ENCODE results near the gene CCT7. TPM values are rescaled to one million over a fixed set of nuclear protein-coding genes. Genes with fewer than 3 reads are reported as not detected.

The CCT7 gene
- polyA plus RNA-seq, 3 donors from 2014 or later, result 240 to 379 (median 277) TPM

GRCh38 chr2:73235315-73236028, 1.4 kb downstream of the CCT7 start:
- Mint-ChIP-seq H3K4me1 (peaks cover 43 to 55% of the 10 kb centered on the region in 2 donors), H3K27ac (peak overlapping the region; percentile 85 to 97 (median 94)), H3K9me3 (no peaks in the 10 kb centered on the region), H3K27me3 (ENCODE audit: low read depth in 3 of 3) (peaks cover 8 to 10% (median 8%) of the 10 kb centered on the region in 3 donors), H3K4me3 (peak overlapping the region; percentile 94 to 99 (median 96)), H3K36me3 (no peaks in the 10 kb centered on the region)
- no peak for DNase-seq

- peaks cover 0 to 4% (median 0%) of the 10 kb centered on the region in 3 donors for H3K36me3 Mint-ChIP-seq
- H3K27me3 Mint-ChIP-seq (ENCODE audit: low read depth in 3 of 3), result peaks cover 8 to 10% (median 8%) of the 10 kb centered on the region in 3 donors
- H3K9me3 Mint-ChIP-seq, result no peaks in the 10 kb centered on the region
- peak overlapping the region; percentile 1 to 77 (median 34) for H3K27ac Mint-ChIP-seq
- no peak for DNase-seq
- H3K4me1 Mint-ChIP-seq, result peaks cover 43 to 63% of the 10 kb centered on the region in 2 donors
- H3K4me3 Mint-ChIP-seq, result no peak overlapping the region
Observed at GRCh38 chr2:73237168-73237567, 3.1 kb downstream of the CCT7 start.

DNA sequence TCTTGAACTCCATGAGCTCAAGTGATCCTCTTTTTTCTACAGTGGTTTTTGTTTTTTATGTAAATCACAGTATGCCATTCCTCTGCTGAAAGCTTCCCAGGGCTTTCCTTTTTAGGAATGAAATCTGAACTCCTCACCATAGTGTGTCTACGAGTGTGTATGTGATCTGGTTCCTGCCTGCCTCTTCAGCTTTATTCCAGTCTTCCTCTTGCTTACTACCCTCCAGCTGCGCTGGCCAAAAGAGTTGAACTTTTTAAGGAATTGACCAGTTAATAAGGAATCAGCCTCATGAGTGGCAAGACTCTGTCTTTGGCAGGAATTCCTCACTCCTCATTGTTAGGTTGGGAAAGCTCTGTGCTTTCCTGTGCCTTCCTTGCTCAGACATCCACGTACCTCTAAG, 4.0 kb downstream of the CCT7 start:
- Mint-ChIP-seq H3K27ac (peak overlapping the region in 2 of 6 donors; percentile 2 to 35), H3K4me1 (peaks cover 38 to 59% of the 10 kb centered on the region in 2 donors), H3K9me3 (no peaks in the 10 kb centered on the region), H3K4me3 (no peak overlapping the region), H3K36me3 (peaks cover 0 to 9% (median 2%) of the 10 kb centered on the region in 3 donors), H3K27me3 (ENCODE audit: low read depth in 3 of 3) (peaks cover 2 to 8% (median 6%) of the 10 kb centered on the region in 3 donors)
- no peak for DNase-seq

- peaks cover 0 to 10% (median 3%) of the 10 kb centered on the region in 3 donors for H3K36me3 Mint-ChIP-seq
- no peak overlapping the region for H3K4me3 Mint-ChIP-seq
- H3K27me3 Mint-ChIP-seq (ENCODE audit: low read depth in 3 of 3), result peaks cover 0 to 2% (median under 1%) of the 10 kb centered on the region in 3 donors
- no peaks in the 10 kb centered on the region for H3K9me3 Mint-ChIP-seq
- no peak for DNase-seq
- no peak overlapping the region for H3K27ac Mint-ChIP-seq
- peaks cover 35 to 61% of the 10 kb centered on the region in 2 donors for H3K4me1 Mint-ChIP-seq
Observed at GRCh38 chr2:73238976-73239375, 4.9 kb downstream of the CCT7 start.

GRCh38 chr2:73239776-73240175, 5.7 kb downstream of the CCT7 start:
- Mint-ChIP-seq H3K36me3 (peaks cover 4 to 15% (median 7%) of the 10 kb centered on the region in 3 donors), H3K27me3 (ENCODE audit: low read depth in 3 of 3) (no peaks in the 10 kb centered on the region), H3K4me1 (peaks cover 31 to 57% of the 10 kb centered on the region in 2 donors), H3K9me3 (no peaks in the 10 kb centered on the region), H3K27ac (no peak overlapping the region), H3K4me3 (no peak overlapping the region)
- no peak for DNase-seq

DNA sequence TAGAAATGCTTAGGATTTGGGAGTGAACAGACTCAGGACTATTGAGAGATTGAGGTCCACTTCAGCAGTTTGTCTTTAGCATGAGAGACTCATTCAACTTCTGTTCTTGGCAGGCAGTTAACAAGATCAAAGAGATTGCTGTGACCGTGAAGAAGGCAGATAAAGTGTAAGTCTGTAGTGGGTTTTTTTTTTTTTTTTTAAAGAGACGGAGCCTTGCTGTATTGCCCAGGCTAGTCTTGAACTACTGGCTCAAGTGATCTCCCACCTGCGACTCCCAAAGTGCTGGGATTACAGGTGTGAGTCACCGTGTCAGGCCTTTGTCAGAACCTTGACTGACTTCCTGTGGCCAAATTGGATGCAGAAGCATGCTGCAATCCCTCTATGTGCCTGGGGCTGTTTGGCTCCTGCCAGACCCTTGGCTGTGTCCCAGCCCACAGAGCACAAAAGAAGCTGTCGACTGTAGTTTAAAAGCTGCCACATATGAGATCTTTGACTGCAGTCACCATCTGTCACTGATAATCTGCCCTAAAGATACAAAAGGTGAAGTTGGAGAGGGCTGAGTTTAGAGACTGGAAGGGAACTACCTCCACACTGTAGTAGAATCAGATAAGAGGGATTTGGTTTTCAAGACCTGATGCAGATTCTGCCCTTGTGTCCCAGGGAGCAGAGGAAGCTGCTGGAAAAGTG, 9.9 kb downstream of the CCT7 start:
- H3K36me3 Mint-ChIP-seq, result peaks cover 25 to 44% (median 29%) of the 10 kb centered on the region in 3 donors
- no peaks in the 10 kb centered on the region for H3K9me3 Mint-ChIP-seq
- no peak overlapping the region for H3K4me3 Mint-ChIP-seq
- H3K4me1 Mint-ChIP-seq, result peaks cover 0 to 30% of the 10 kb centered on the region in 2 donors
- no peak overlapping the region for H3K27ac Mint-ChIP-seq
- no peak for DNase-seq
- no peaks in the 10 kb centered on the region for H3K27me3 Mint-ChIP-seq (ENCODE audit: low read depth in 3 of 3)

- H3K27me3 Mint-ChIP-seq (ENCODE audit: low read depth in 3 of 3), result no peaks in the 10 kb centered on the region
- H3K9me3 Mint-ChIP-seq, result no peaks in the 10 kb centered on the region
- no peak overlapping the region for H3K27ac Mint-ChIP-seq
- H3K36me3 Mint-ChIP-seq, result peaks cover 28 to 50% (median 31%) of the 10 kb centered on the region in 3 donors
- H3K4me3 Mint-ChIP-seq, result no peak overlapping the region
- DNase-seq, result no peak
- peaks cover 0 to 25% of the 10 kb centered on the region in 2 donors for H3K4me1 Mint-ChIP-seq
Observed at GRCh38 chr2:73244580-73244979, 10.5 kb downstream of the CCT7 start.

DNA sequence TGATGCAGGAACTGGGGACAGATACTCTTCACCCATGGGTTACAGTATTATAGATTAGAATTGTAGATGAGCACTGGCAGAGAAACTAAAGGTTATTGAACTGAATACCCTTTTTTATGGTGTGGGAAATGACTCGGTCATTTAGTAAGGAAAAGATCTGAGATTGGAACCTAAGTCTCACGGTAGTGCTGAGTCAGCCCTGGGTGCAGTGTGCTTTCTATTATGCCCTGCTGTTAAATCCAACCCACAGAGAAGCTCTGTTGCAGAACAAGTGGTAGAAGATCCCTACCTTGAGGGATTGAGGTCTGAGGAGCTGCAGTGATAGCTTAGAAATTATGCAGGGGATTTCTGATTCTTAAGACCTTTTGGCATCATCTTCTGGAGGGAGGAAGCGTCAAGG, 12.7 kb downstream of the CCT7 start:
- Mint-ChIP-seq H3K4me3 (no peak overlapping the region), H3K27me3 (ENCODE audit: low read depth in 3 of 3) (peaks cover 0 to 4% (median 0%) of the 10 kb centered on the region in 3 donors), H3K36me3 (peaks cover 35 to 59% (median 41%) of the 10 kb centered on the region in 3 donors)

GRCh38 chr2:73249636-73250035, 15.5 kb downstream of the CCT7 start:
- Mint-ChIP-seq H3K9me3 (no peaks in the 10 kb centered on the region), H3K27me3 (ENCODE audit: low read depth in 3 of 3) (peaks cover 0 to 4% (median 0%) of the 10 kb centered on the region in 3 donors), H3K4me1 (peaks cover 0 to 9% of the 10 kb centered on the region in 2 donors), H3K4me3 (no peak overlapping the region), H3K36me3 (peaks cover 44 to 66% (median 44%) of the 10 kb centered on the region in 3 donors), H3K27ac (peak overlapping the region in 1 of 6 donors; percentile 48)
- no peak for DNase-seq

More for the DNA sequence above, 12.7 kb downstream of the CCT7 start:
- peak overlapping the region in 2 of 6 donors; percentile 6 to 8 for H3K27ac Mint-ChIP-seq
- DNase-seq, result no peak
- no peaks in the 10 kb centered on the region for H3K9me3 Mint-ChIP-seq
- peaks cover 0 to 14% of the 10 kb centered on the region in 2 donors for H3K4me1 Mint-ChIP-seq

DNA sequence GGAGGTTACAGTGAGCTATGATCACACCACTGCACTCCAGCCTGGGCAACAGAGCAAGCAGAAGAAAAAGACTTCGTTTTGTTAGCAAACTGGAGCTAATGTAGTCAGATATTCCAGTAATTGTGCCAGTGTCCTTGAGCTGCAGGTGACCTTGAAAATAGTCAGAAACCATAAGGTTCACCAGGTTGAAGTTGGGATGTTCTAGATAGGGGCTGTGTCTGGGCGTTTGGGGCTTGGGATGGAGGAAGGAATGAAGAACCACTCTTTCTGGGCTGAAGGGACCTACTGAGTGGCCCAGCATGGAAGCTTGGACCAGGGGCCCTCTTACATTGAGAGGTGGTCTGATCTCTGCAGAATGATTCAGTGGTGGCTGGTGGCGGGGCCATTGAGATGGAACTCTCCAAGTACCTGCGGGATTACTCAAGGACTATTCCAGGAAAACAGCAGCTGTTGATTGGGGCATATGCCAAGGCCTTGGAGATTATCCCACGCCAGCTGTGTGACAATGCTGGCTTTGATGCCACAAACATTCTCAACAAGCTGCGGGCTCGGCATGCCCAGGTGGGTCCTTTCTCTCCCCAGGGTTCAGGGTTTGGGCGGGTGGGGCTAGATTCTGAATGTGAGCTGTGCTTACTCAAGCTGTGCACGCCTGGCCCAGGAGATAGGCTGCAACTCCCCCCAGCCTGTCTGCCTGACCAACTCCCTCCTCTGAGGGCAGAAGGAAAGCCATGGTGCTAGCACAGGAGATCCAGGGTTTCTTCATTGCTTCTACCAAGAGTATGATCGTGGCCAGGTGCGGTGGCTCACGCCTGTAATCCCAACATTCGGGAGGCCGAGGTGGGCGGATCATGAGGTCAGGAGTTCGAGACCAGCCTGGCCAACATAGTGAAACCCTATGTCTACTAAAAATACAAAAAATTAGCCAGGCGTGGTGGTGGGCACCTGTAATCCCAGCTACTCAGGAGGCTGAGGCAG, 17.1 kb downstream of the CCT7 start:
- Mint-ChIP-seq H3K9me3 (no peaks in the 10 kb centered on the region), H3K27me3 (ENCODE audit: low read depth in 3 of 3) (peaks cover 0 to 4% (median 0%) of the 10 kb centered on the region in 3 donors), H3K36me3 (peaks cover 34 to 56% (median 37%) of the 10 kb centered on the region in 3 donors), H3K27ac (peak overlapping the region in 1 of 6 donors; percentile 58), H3K4me3 (no peak overlapping the region), H3K4me1 (peaks cover 0 to 3% of the 10 kb centered on the region in 2 donors)
- no peak for DNase-seq

- Mint-ChIP-seq H3K27me3 (ENCODE audit: low read depth in 3 of 3) (peaks cover 0 to 4% (median 0%) of the 10 kb centered on the region in 3 donors), H3K9me3 (no peaks in the 10 kb centered on the region), H3K4me1 (no peaks in the 10 kb centered on the region), H3K4me3 (no peak overlapping the region), H3K27ac (peak overlapping the region in 1 of 6 donors; percentile 16), H3K36me3 (peaks cover 25 to 44% (median 27%) of the 10 kb centered on the region in 3 donors)
- no peak for DNase-seq
Observed at GRCh38 chr2:73252238-73253027, 18.3 kb downstream of the CCT7 start.

DNA sequence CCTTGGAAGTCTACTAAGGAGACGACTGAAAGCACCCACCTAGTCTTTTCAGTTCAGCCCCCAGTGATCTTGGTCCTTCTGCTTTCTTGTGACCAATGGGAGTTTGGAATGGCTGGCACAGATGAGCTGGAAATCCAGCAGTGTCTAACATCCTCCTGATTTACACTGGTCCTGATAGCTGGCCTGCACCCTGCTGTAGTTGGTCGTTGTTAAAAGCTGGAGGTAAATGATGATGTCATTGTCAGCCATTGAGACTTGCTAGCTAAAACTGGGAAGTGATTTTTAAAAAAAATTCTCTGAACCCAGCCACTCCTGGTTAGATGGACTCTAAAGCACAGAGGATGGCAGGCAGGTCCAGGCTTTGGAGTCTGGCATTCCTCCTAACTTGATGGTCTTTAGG, 19.3 kb downstream of the CCT7 start:
- peaks cover 0 to 4% (median 0%) of the 10 kb centered on the region in 3 donors for H3K27me3 Mint-ChIP-seq (ENCODE audit: low read depth in 3 of 3)
- peaks cover 22 to 41% (median 27%) of the 10 kb centered on the region in 3 donors for H3K36me3 Mint-ChIP-seq
- peak overlapping the region in 2 of 6 donors; percentile 16 to 36 for H3K27ac Mint-ChIP-seq
- H3K4me3 Mint-ChIP-seq, result no peak overlapping the region
- no peaks in the 10 kb centered on the region for H3K9me3 Mint-ChIP-seq
- no peaks in the 10 kb centered on the region for H3K4me1 Mint-ChIP-seq
- no peak for DNase-seq
